KMS-11 (cell line): ENCODE measurements around the gene MAPK12.

ENCODE experiments used
- H2AFZ ChIP-seq: fragments of 200-600 bp; sonication (generic); 2 replicates; pipeline ENCODE4 v1.6.1; 2016; ENCODE audit warnings: antibody characterized with exemption, mixed run types, low read depth
- H3K27ac ChIP-seq: fragments of 200-600 bp; sonication (generic); 2 replicates; pipeline ENCODE4 v1.6.1; 2016; ENCODE audit warnings: mild to moderate bottlenecking, mixed run types
- H3K27me3 ChIP-seq: fragments of 200-600 bp; sonication (generic); 2 replicates; pipeline ENCODE4 v1.6.1; 2017; ENCODE audit warnings: mild to moderate bottlenecking, low read depth, mixed run types, moderate library complexity; ENCODE audit not compliant: insufficient read depth
- H3K36me3 ChIP-seq: fragments of 200-600 bp; sonication (generic); 2 replicates; pipeline ENCODE4 v1.6.1; 2017; ENCODE audit warnings: mild to moderate bottlenecking, mixed run types; ENCODE audit not compliant: insufficient read depth
- H3K4me1 ChIP-seq: fragments of 200-600 bp; sonication (generic); 2 replicates; pipeline ENCODE4 v1.6.1; 2016; ENCODE audit warnings: mild to moderate bottlenecking, low read depth, mixed run types; ENCODE audit not compliant: poor library complexity, severe bottlenecking
- H3K4me2 ChIP-seq: fragments of 200-600 bp; sonication (generic); 2 replicates; pipeline ENCODE4 v1.7.0; 2016; ENCODE audit warnings: mild to moderate bottlenecking, mixed run types
- H3K4me3 ChIP-seq: fragments of 200-600 bp; sonication (generic); IDR thresholded peaks from 2 replicates; pipeline ENCODE4 v1.6.1; 2017; ENCODE audit warnings: low read depth, low read length, mixed read lengths; ENCODE audit not compliant: insufficient read depth
- H3K79me2 ChIP-seq: fragments of 200-600 bp; sonication (generic); 2 replicates; pipeline ENCODE4 v1.6.1; 2016; ENCODE audit warnings: low read depth, mixed run types; ENCODE audit not compliant: insufficient read depth
- H3K9ac ChIP-seq: fragments of 200-600 bp; sonication (generic); 2 replicates; pipeline ENCODE4 v1.6.1; 2016; ENCODE audit warnings: mild to moderate bottlenecking, mixed run types
- H4K20me1 ChIP-seq: fragments of 200-600 bp; sonication (generic); 2 replicates; pipeline ENCODE4 v1.6.1; 2016; ENCODE audit warnings: mild to moderate bottlenecking, mixed run types; ENCODE audit not compliant: insufficient read depth
- CTCF ChIP-seq: fragments of 200-600 bp; sonication (generic); conservative IDR thresholded peaks from 2 replicates; pipeline ENCODE4 v1.6.1; 2017; ENCODE audit warnings: low read depth, mild to moderate bottlenecking, antibody characterized with exemption, low read length, moderate library complexity, mixed read lengths

MAPK12 gene

DNA sequence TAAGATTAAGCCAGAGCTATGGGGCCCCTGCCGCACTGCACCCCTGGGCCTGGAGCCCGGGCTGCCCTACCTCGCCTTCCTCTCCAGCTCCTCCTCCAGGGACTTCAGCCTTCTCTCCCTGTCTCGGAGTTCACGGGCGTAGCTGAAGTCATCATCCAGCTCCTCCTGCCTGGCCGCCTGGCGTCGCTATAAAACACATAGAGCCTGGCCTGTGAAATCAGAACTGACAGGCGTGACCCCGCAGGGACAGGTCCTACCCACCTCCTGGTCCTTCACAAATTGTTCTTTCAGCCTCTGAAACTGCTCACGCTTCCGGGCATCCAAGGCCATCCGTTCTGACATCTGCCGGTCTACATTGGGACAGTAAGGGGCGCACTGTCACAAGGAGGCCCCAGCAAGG lies 37.4 kb downstream of the MAPK12 start:
- no peak overlapping the region for H3K27ac ChIP-seq
- H3K36me3 ChIP-seq = no peaks in the 10 kb centered on the region
- H3K4me3 ChIP-seq = no peak overlapping the region
- no peaks in the 10 kb centered on the region for H3K79me2 ChIP-seq
- no peak overlapping the region for H3K9ac ChIP-seq
- no peak overlapping the region for H2AFZ ChIP-seq
- H4K20me1 ChIP-seq = no peaks in the 10 kb centered on the region
- no peaks in the 10 kb centered on the region for H3K27me3 ChIP-seq
- no peaks in the 10 kb centered on the region for H3K4me1 ChIP-seq
- no peak overlapping the region for H3K4me2 ChIP-seq
- no peak for TF ChIP-seq CTCF

GRCh38 chr22:50222508-50222907 lies 39.0 kb downstream of the MAPK12 start:
- Histone ChIP-seq H2AFZ (no peak overlapping the region), H3K4me2 (no peak overlapping the region), H3K9ac (no peak overlapping the region), H3K27ac (no peak overlapping the region), H4K20me1 (no peaks in the 10 kb centered on the region), H3K79me2 (no peaks in the 10 kb centered on the region), H3K4me3 (no peak overlapping the region), H3K4me1 (no peaks in the 10 kb centered on the region), H3K27me3 (no peaks in the 10 kb centered on the region), H3K36me3 (no peaks in the 10 kb centered on the region)
- no peak for TF ChIP-seq CTCF

- no peak overlapping the region for H3K9ac ChIP-seq
- no peaks in the 10 kb centered on the region for H4K20me1 ChIP-seq
- no peak for TF ChIP-seq CTCF
- H3K79me2 ChIP-seq = no peaks in the 10 kb centered on the region
- H2AFZ ChIP-seq = no peak overlapping the region
- no peak overlapping the region for H3K4me3 ChIP-seq
- H3K27me3 ChIP-seq = no peaks in the 10 kb centered on the region
- H3K27ac ChIP-seq = no peak overlapping the region
- H3K36me3 ChIP-seq = no peaks in the 10 kb centered on the region
- no peaks in the 10 kb centered on the region for H3K4me1 ChIP-seq
- no peak overlapping the region for H3K4me2 ChIP-seq
These were observed 39.8 kb downstream of the MAPK12 start for GRCh38 chr22:50221410-50222300.

- Histone ChIP-seq H3K9ac (no peak overlapping the region), H3K4me3 (no peak overlapping the region), H3K4me1 (no peaks in the 10 kb centered on the region), H4K20me1 (no peaks in the 10 kb centered on the region), H2AFZ (no peak overlapping the region), H3K79me2 (no peaks in the 10 kb centered on the region), H3K27me3 (no peaks in the 10 kb centered on the region), H3K27ac (no peak overlapping the region), H3K36me3 (no peaks in the 10 kb centered on the region), H3K4me2 (no peak overlapping the region)
- TF ChIP-seq CTCF = no peak
These were observed 40.7 kb downstream of the MAPK12 start for GRCh38 chr22:50220603-50221409.
